ENCODE results near the gene PTPRD.

The PTPRD gene

DNA sequence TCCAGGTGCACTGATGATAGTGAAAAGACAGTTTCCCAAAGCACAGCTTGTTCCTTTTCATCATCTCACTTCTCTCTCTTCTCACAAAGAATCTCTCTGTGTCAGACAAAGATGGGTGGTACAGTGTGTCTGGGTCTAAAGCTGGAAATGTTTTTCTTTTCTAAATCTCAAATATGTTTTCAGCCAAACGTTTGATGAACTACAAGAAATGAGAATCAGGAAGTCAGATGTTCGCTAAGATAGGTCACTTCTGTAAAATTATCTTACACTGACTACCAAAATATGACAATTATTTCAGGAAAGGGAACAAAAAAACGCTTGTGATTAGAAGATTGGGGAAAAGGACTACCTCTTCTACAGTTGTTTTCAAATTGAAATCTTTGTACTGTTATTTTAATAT is 708.8 kb downstream of the PTPRD start (continued):
- TF ChIP-seq, protein P1, sequence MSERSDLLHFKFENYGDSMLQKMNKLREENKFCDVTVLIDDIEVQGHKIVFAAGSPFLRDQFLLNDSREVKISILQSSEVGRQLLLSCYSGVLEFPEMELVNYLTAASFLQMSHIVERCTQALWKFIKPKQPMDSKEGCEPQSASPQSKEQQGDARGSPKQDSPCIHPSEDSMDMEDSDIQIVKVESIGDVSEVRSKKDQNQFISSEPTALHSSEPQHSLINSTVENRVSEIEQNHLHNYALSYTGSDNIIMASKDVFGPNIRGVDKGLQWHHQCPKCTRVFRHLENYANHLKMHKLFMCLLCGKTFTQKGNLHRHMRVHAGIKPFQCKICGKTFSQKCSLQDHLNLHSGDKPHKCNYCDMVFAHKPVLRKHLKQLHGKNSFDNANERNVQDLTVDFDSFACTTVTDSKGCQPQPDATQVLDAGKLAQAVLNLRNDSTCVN (tag by site-specific recombination; optimal IDR thresholded peaks at IDR 0.05), result no peak
- TF ChIP-seq ZNF221 (tag by site-specific recombination; IDR thresholded peaks at IDR 0.05; ENCODE audit: borderline replicate concordance) (no peak), ZBTB17 (tag by site-specific recombination; IDR thresholded peaks at IDR 0.05) (no peak)

DNA sequence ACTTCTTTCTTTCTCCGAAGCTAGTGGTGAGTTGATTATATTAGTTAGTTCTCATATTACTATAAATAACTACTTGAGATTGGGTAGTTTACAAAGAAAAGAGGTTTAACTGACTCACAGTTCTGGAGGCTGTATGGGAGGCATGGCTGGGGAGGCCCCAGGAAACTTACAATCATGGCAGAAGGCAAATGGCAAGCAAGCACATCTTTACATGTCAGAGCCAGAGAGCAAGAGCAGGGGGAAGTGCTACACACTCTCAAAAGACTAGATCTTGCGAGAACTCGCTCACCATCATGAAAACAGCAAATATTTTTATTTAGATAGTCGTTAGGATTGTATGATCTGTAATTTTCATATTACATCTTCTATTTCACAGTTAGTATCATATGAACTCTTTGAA is 711.2 kb downstream of the PTPRD start:
- Histone ChIP-seq H3K4me3 (ENCODE audit: low read depth, low read length) (no peak overlapping the region), H3K9me3 (ENCODE audit: control insufficient read depth, insufficient read depth, low read depth, low read length) (no peaks in the 10 kb centered on the region), H3K36me3 (ENCODE audit: control insufficient read depth in 2 of 2, insufficient read depth in 1 of 2, low read length in 2 of 2) (no peaks in the 10 kb centered on the region), H3K4me1 (ENCODE audit: control insufficient read depth, insufficient read depth, low read length) (no peaks in the 10 kb centered on the region), H3K27ac (ENCODE audit: extremely low read depth, low read depth, low read length) (no peak overlapping the region)
- ChIA-PET CTCF (interaction anchor here (0.7 kb wide), 1 partner anchor 14 kb away, joined by 3 read pairs; no protein-coding TSS in a partner anchor), POLR2A (no interaction called here)
- TF ChIP-seq GLIS1 (tag by site-specific recombination; IDR thresholded peaks at IDR 0.05), result no peak
- TF ChIP-seq YY2 (tag by site-specific recombination; IDR thresholded peaks at IDR 0.05), result no peak
- TF ChIP-seq, protein P2, sequence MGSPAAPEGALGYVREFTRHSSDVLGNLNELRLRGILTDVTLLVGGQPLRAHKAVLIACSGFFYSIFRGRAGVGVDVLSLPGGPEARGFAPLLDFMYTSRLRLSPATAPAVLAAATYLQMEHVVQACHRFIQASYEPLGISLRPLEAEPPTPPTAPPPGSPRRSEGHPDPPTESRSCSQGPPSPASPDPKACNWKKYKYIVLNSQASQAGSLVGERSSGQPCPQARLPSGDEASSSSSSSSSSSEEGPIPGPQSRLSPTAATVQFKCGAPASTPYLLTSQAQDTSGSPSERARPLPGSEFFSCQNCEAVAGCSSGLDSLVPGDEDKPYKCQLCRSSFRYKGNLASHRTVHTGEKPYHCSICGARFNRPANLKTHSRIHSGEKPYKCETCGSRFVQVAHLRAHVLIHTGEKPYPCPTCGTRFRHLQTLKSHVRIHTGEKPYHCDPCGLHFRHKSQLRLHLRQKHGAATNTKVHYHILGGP (tag by site-specific recombination; IDR thresholded peaks at IDR 0.05), result no peak
- no peak for TF ChIP-seq ZNF501 (tag by site-specific recombination; IDR thresholded peaks at IDR 0.05)
- TF ChIP-seq ZNF549 (tag by site-specific recombination; IDR thresholded peaks at IDR 0.05), result no peak
- no peak for TF ChIP-seq ZNF169 (tag by site-specific recombination; IDR thresholded peaks at IDR 0.05)
- TF ChIP-seq ZNF23 (tag by site-specific recombination; IDR thresholded peaks at IDR 0.05; ENCODE audit: borderline replicate concordance), result no peak
- TF ChIP-seq ZNF350 (tag by site-specific recombination; IDR thresholded peaks at IDR 0.05), result no peak
- no peak for TF ChIP-seq ZNF148 (tag by site-specific recombination; IDR thresholded peaks at IDR 0.05; ENCODE audit: borderline replicate concordance)
- TF ChIP-seq YY1 (tag by site-specific recombination; IDR thresholded peaks at IDR 0.05), result no peak
- TF ChIP-seq KLF16 (tag by site-specific recombination; IDR thresholded peaks at IDR 0.05), result no peak
- TF ChIP-seq PRDM1 (tag by site-specific recombination; IDR thresholded peaks at IDR 0.05), result no peak
- no peak for TF ChIP-seq ZBTB8A (tag by site-specific recombination; IDR thresholded peaks at IDR 0.05)
- TF ChIP-seq ZNF394 (tag by site-specific recombination; IDR thresholded peaks at IDR 0.05; ENCODE audit: borderline replicate concordance), result no peak
- TF ChIP-seq ZNF248 (tag by site-specific recombination; IDR thresholded peaks at IDR 0.05), result no peak
- no peak for TF ChIP-seq ZNF843 (tag by site-specific recombination; IDR thresholded peaks at IDR 0.05)
- no peak for TF ChIP-seq ZBTB11 (tag by site-specific recombination; conservative IDR thresholded peaks at IDR 0.05; ENCODE audit: low read depth)
- TF ChIP-seq GLI2 (tag by site-specific recombination; IDR thresholded peaks at IDR 0.05; ENCODE audit: borderline replicate concordance, low read depth), result no peak
